HG02642 (cell line): ENCODE measurements around the gene C7orf57.

Experiments used
- ATAC-seq: cut with Tn5 transposase; IDR thresholded peaks from one replicate; pipeline ENCODE4 v1.9.1; 2021; ENCODE audit warnings: mild to moderate bottlenecking; ENCODE audit not compliant: unreplicated experiment, poor library complexity

C7orf57 gene

GRCh38 chr7:48031111-48031510 is 4.2 kb upstream of the C7orf57 start:
- no peak for ATAC-seq

- no peak for ATAC-seq
Measured at GRCh38 chr7:48033922-48034321, 1.4 kb upstream of the C7orf57 start.

GRCh38 chr7:48035967-48036478 is 680 bp downstream of the C7orf57 start:
- ATAC-seq, result no peak

- no peak for ATAC-seq
Measured at GRCh38 chr7:48038815-48039506, 3.6 kb downstream of the C7orf57 start.

- no peak for ATAC-seq
Measured at GRCh38 chr7:48040944-48041652, 5.8 kb downstream of the C7orf57 start.

- ATAC-seq, result no peak
Measured at GRCh38 chr7:48041653-48041970, 6.3 kb downstream of the C7orf57 start.

GRCh38 chr7:48042216-48042615 is 6.9 kb downstream of the C7orf57 start:
- no peak for ATAC-seq

- ATAC-seq, result no peak
Measured at GRCh38 chr7:48042636-48043035, 7.3 kb downstream of the C7orf57 start.

GRCh38 chr7:48045195-48045765 is 9.9 kb downstream of the C7orf57 start:
- ATAC-seq, result no peak

GRCh38 chr7:48046458-48046857 is 11.1 kb downstream of the C7orf57 start:
- ATAC-seq, result no peak

GRCh38 chr7:48048113-48048512 is 12.8 kb downstream of the C7orf57 start:
- no peak for ATAC-seq

- no peak for ATAC-seq
Measured at GRCh38 chr7:48049850-48050249, 14.5 kb downstream of the C7orf57 start.

- no peak for ATAC-seq
Measured at GRCh38 chr7:48052748-48053147, 17.4 kb downstream of the C7orf57 start.

- no peak for ATAC-seq
Measured at GRCh38 chr7:48053736-48054135, 18.4 kb downstream of the C7orf57 start.

- ATAC-seq, result no peak
Measured at GRCh38 chr7:48058990-48059389, 23.6 kb downstream of the C7orf57 start.

- ATAC-seq, result no peak
Measured at GRCh38 chr7:48059706-48060105, 24.4 kb downstream of the C7orf57 start.

- no peak for ATAC-seq
Measured at GRCh38 chr7:48063985-48064384, 28.6 kb downstream of the C7orf57 start.

- no peak for ATAC-seq
Measured at GRCh38 chr7:48067475-48067874, 32.1 kb downstream of the C7orf57 start.

GRCh38 chr7:48074204-48074654 is 38.9 kb downstream of the C7orf57 start:
- no peak for ATAC-seq

- no peak for ATAC-seq
Measured at GRCh38 chr7:48077423-48077822, 42.1 kb downstream of the C7orf57 start.

GRCh38 chr7:48078470-48078869 is 43.1 kb downstream of the C7orf57 start:
- ATAC-seq, result no peak
